ENCODE data around the gene ZNF653. TPM values are rescaled to one million over a fixed set of nuclear protein-coding genes. Genes with fewer than 3 reads are reported as not detected.

ZNF653 gene
- total RNA-seq, 4 donors from 2014 or later, result 3.3 to 8.4 (median 5.3) TPM

GRCh38 chr19:11535792-11536595 is 30.4 kb upstream of the ZNF653 start:
- DNase-seq (ENCODE audit: low spot score), result peak; percentile 95
- TF ChIP-seq CTCF (IDR thresholded peaks at IDR 0.05), result peak in 2 of 3 donors; percentile 85 to 88
- ATAC-seq (ENCODE audit: low FRiP score), result peak; percentile 90

- TF ChIP-seq CTCF (IDR thresholded peaks at IDR 0.05), result no peak
- no peak for ATAC-seq (ENCODE audit: low FRiP score)
- DNase-seq (ENCODE audit: low spot score), result no peak
Measured at GRCh38 chr19:11534948-11535347, 29.3 kb upstream of the ZNF653 start.

DNA sequence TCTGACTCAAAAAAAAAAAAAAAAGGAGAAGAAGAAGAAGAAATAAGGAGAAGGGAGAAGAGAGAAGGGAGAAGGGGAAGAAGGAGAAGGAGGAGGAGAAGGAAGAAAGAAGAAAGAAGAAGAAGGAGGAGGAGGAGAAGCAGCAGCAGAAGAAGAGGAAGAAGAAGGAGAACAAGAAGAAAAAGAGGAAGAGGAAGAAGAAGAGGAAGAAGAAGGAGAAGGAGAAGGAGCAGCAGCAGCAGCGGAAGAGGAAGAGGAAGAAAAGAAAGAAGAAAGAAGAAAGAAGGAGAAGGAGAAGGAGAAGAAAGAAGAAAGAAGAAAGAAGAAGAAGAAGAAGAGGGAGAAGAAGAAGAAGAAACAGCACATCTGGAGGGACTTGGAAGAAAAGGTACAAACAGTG is 28.9 kb upstream of the ZNF653 start:
- TF ChIP-seq CTCF (IDR thresholded peaks at IDR 0.05), result no peak
- no peak for DNase-seq (ENCODE audit: low spot score)
- ATAC-seq (ENCODE audit: low FRiP score), result no peak

GRCh38 chr19:11530432-11530831 is 24.8 kb upstream of the ZNF653 start:
- DNase-seq (ENCODE audit: low spot score), result no peak
- TF ChIP-seq CTCF (IDR thresholded peaks at IDR 0.05), result no peak
- ATAC-seq (ENCODE audit: low FRiP score), result no peak

- ATAC-seq (ENCODE audit: low FRiP score), result peak; percentile 99
- TF ChIP-seq CTCF (IDR thresholded peaks at IDR 0.05), result no peak
- DNase-seq (ENCODE audit: low spot score), result peak; percentile 95
Measured at GRCh38 chr19:11528551-11529341, 23.1 kb upstream of the ZNF653 start, which contains the start of gene ECSIT. Gene ECSIT, minus strand, starts transcription at chr19:11529134. Its CDS starts 9,964 bp downstream, at chr19:11519170.

DNA sequence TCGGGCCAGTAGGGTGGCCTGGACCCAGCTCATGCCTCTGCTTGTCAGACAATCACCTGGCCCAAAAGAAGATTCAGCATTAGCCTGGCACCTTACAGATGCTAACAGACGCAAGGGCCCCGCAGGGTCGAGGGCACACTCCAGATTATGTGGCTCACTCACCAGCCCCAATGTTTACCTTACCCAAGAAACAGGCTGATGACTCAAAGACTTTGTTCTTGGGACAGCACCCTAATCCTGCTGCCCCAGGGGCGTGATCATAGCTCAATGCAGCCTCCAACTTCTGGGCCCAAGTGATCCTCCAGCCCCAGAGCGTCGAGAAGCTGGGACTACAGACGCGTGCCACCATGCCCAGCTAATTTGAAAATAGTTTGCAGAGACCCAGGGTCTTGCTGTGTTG is 13.5 kb upstream of the ZNF653 start:
- no peak for TF ChIP-seq CTCF (IDR thresholded peaks at IDR 0.05)
- DNase-seq (ENCODE audit: low spot score), result no peak
- ATAC-seq (ENCODE audit: low FRiP score), result no peak
